Neural progenitor cell (in vitro differentiated cells): ENCODE measurements around the gene HNRNPH2. TPM values are rescaled to one million over a fixed set of nuclear protein-coding genes. Genes with fewer than 3 reads are reported as not detected.

Source experiments
- DNase-seq: peaks from one replicate; pipeline ENCODE4 v3.0.0-alpha.2; 2016; ENCODE audit warnings: low spot score
- H2AFZ ChIP-seq: fragments of 200-600 bp; sonication (generic); replicated peaks from 2 replicates; pipeline ENCODE4 v1.6.1; 2016; ENCODE audit warnings: antibody characterized with exemption
- H3F3A ChIP-seq: fragments of 200-600 bp; sonication (generic); 2 replicates; pipeline ENCODE4 v1.6.1; 2016; ENCODE audit warnings: antibody characterized with exemption, low read depth
- H3K27ac ChIP-seq: fragments of 200-600 bp; sonication (generic); 2 replicates; pipeline ENCODE4 v1.5.1; 2016; ENCODE audit warnings: mild to moderate bottlenecking
- H3K27me3 ChIP-seq: fragments of 200-600 bp; sonication (generic); 2 replicates; pipeline ENCODE4 v1.6.1; 2016; ENCODE audit warnings: mild to moderate bottlenecking, moderate library complexity
- H3K36me3 ChIP-seq: fragments of 200-600 bp; sonication (generic); 2 replicates; pipeline ENCODE4 v1.5.1; 2016
- H3K4me1 ChIP-seq: fragments of 200-600 bp; sonication (generic); 2 replicates; pipeline ENCODE4 v1.6.1; 2016; ENCODE audit warnings: mixed run types
- H3K4me2 ChIP-seq: fragments of 200-600 bp; sonication (generic); 2 replicates; pipeline ENCODE4 v1.6.1; 2016
- H3K4me3 ChIP-seq: fragments of 200-600 bp; sonication (generic); 2 replicates; pipeline ENCODE4 v1.5.1; 2016
- H3K79me2 ChIP-seq: fragments of 200-600 bp; sonication (generic); 2 replicates; pipeline ENCODE4 v1.6.1; 2016; ENCODE audit warnings: low read depth
- H3K9ac ChIP-seq: fragments of 200-600 bp; sonication (generic); 2 replicates; pipeline ENCODE4 v1.6.1; 2016
- H3K9me3 ChIP-seq: fragments of 200-600 bp; sonication (generic); 2 replicates; pipeline ENCODE4 v1.5.1; 2016; ENCODE audit warnings: low read depth
- H4K20me1 ChIP-seq: fragments of 200-600 bp; sonication (generic); 2 replicates; pipeline ENCODE4 v1.6.1; 2016; ENCODE audit warnings: low read depth
- H3K27ac Mint-ChIP-seq: 3 replicates; pipeline ENCODE4 v1.8.0; 2021; ENCODE audit warnings: mixed read lengths
- H3K27me3 Mint-ChIP-seq: 2 replicates; pipeline ENCODE4 v1.8.0; 2022; ENCODE audit warnings: low read depth, mild to moderate bottlenecking, inconsistent platforms, moderate library complexity, mixed read lengths; ENCODE audit not compliant: insufficient read depth
- H3K36me3 Mint-ChIP-seq: 3 replicates; pipeline ENCODE4 v1.8.0; 2021; ENCODE audit warnings: mixed read lengths
- H3K4me1 Mint-ChIP-seq: 3 replicates; pipeline ENCODE4 v1.8.0; 2021; ENCODE audit warnings: mixed read lengths
- H3K4me3 Mint-ChIP-seq: 3 replicates; pipeline ENCODE4 v1.8.0; 2021; ENCODE audit warnings: mild to moderate bottlenecking, moderate library complexity, mixed read lengths
- H3K9me3 Mint-ChIP-seq: 3 replicates; pipeline ENCODE4 v1.8.0; 2020; ENCODE audit warnings: mixed read lengths
- EZH2 ChIP-seq: fragments of 200-600 bp; sonication (generic); IDR thresholded peaks from 2 replicates; pipeline ENCODE4 v1.6.1; 2017; ENCODE audit warnings: antibody characterized with exemption, mild to moderate bottlenecking, moderate library complexity
- EZH2phosphoT487 ChIP-seq: fragments of 200-600 bp; sonication (generic); IDR thresholded peaks from 2 replicates; pipeline ENCODE4 v1.6.1; 2017; ENCODE audit warnings: antibody characterized with exemption
- total RNA-seq: library from RNA; depleted of rRNA; stranded (reverse); fragments of >200 nt; gene quantifications from 2 replicates; pipeline ENCODE4 v1.2.3, GENCODE V29; 2015; ENCODE audit warnings: low replicate concordance
- TF ChIP-seq, protein P1 (sequence below): fragments of 200-600 bp; sonication (generic); IDR thresholded peaks from 2 replicates; pipeline ENCODE4 v1.5.1; 2017; ENCODE audit warnings: antibody characterized with exemption, mild to moderate bottlenecking

HNRNPH2 gene
- total RNA-seq, 1 donor from 2014 or later = 93.3 TPM

DNA sequence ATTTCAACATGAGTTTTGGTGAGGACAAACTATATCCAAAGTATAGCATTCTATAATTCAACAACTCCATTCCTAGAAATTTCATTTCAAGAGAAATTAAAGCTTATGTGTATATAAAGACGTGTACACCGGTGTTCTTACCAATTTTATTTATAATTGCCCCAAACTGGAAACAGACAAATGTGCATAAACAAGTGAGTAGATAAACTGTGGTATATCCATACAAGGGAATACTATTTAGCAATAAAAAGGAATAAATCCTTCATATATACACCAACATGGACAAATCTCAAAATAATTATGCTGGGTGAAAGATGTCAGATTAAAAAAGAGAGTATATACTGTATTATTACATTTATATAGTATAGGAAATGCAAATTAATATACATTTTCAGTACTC, 19.9 kb downstream of the HNRNPH2 start:
- Mint-ChIP-seq H3K4me3 (no peak overlapping the region), H3K27me3 (no peaks in the 10 kb centered on the region), H3K27ac (no peak overlapping the region), H3K4me1 (no peaks in the 10 kb centered on the region), H3K9me3 (peaks cover 29% of the 10 kb centered on the region), H3K36me3 (peaks cover 26% of the 10 kb centered on the region)
- TF ChIP-seq EZH2 (no peak), EZH2phosphoT487 (no peak)
- TF ChIP-seq, protein P1, sequence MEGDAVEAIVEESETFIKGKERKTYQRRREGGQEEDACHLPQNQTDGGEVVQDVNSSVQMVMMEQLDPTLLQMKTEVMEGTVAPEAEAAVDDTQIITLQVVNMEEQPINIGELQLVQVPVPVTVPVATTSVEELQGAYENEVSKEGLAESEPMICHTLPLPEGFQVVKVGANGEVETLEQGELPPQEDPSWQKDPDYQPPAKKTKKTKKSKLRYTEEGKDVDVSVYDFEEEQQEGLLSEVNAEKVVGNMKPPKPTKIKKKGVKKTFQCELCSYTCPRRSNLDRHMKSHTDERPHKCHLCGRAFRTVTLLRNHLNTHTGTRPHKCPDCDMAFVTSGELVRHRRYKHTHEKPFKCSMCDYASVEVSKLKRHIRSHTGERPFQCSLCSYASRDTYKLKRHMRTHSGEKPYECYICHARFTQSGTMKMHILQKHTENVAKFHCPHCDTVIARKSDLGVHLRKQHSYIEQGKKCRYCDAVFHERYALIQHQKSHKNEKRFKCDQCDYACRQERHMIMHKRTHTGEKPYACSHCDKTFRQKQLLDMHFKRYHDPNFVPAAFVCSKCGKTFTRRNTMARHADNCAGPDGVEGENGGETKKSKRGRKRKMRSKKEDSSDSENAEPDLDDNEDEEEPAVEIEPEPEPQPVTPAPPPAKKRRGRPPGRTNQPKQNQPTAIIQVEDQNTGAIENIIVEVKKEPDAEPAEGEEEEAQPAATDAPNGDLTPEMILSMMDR = no peak
- no peaks in the 10 kb centered on the region for H3K79me2 ChIP-seq
- no peaks in the 10 kb centered on the region for H4K20me1 ChIP-seq
- H3K9ac ChIP-seq = no peak overlapping the region
- peaks cover 6% of the 10 kb centered on the region for H3K9me3 ChIP-seq
- H3K27me3 ChIP-seq = no peaks in the 10 kb centered on the region
- no peak overlapping the region for H3K4me2 ChIP-seq
- H2AFZ ChIP-seq = no peak overlapping the region
- H3F3A ChIP-seq = peaks cover 11% of the 10 kb centered on the region
- H3K36me3 ChIP-seq = peaks cover 10% of the 10 kb centered on the region
- H3K4me1 ChIP-seq = no peaks in the 10 kb centered on the region
- H3K27ac ChIP-seq = no peak overlapping the region
- no peak for DNase-seq
- H3K4me3 ChIP-seq = no peak overlapping the region

DNA sequence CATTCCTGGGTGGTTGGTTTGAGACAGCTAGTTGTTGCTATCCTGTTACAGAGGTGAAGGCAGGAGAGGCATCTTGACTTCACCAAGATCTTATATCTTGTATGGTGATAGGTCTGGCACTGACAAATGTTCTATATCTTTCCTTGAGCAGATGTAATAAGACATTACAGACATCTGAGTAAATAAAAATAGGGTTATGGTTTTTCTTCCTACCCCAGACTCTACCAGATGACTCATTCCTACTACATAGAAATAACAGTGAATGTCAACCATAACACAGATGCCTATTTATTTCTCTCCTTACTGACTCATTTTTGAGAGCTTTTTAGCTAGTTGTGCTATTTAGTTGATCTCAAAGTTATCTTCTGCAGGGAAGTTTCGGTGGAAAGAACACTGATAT, 21.9 kb downstream of the HNRNPH2 start:
- no peak overlapping the region for H2AFZ ChIP-seq
- H3K36me3 Mint-ChIP-seq = peaks cover 27% of the 10 kb centered on the region
- no peak overlapping the region for H3K4me3 ChIP-seq
- H3K9ac ChIP-seq = no peak overlapping the region
- TF ChIP-seq, protein P1 = no peak
- TF ChIP-seq EZH2phosphoT487 (no peak), EZH2 (no peak)
- peaks cover 18% of the 10 kb centered on the region for H3F3A ChIP-seq
- peaks cover 11% of the 10 kb centered on the region for H3K9me3 ChIP-seq
- H3K27ac Mint-ChIP-seq = no peak overlapping the region
- no peaks in the 10 kb centered on the region for H3K27me3 ChIP-seq
- no peak overlapping the region for H3K4me2 ChIP-seq
- H3K27me3 Mint-ChIP-seq = no peaks in the 10 kb centered on the region
- H3K79me2 ChIP-seq = no peaks in the 10 kb centered on the region
- H3K4me3 Mint-ChIP-seq = no peak overlapping the region
- no peak for DNase-seq
- H3K4me1 ChIP-seq = no peaks in the 10 kb centered on the region
- H3K4me1 Mint-ChIP-seq = no peaks in the 10 kb centered on the region
- no peaks in the 10 kb centered on the region for H4K20me1 ChIP-seq
- H3K36me3 ChIP-seq = peaks cover 10% of the 10 kb centered on the region
- H3K9me3 Mint-ChIP-seq = peaks cover 29% of the 10 kb centered on the region
- H3K27ac ChIP-seq = no peak overlapping the region

DNA sequence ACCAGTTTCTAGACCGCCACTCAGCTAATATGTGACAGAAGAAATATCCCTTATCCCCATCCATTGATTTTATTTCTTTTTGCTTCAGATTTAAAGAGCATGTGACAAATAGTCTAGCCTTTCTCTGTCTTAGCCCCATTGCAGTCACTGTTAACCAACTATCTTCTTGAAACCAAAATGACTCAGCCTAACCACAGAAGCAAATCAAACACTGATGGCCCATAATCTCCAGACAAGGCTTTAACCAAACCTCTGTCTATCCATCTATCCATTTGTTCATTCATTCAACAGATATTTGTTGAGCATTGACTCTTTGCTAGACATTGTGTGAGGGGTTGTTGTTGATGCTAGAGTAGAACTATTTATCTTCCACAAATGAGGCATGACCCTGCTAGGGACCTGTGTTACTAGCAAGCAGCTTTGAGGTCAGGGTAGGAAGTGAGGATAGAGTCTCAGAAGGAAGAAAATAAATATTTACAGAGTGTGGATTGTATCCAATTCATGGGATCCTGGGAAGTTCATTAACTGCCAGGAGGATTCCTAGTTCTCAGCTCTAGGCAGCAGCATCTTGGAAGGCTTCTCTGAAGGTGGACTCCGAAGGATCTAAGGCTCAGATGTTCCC, 22.5 kb downstream of the HNRNPH2 start:
- TF ChIP-seq EZH2phosphoT487 (no peak), EZH2 (no peak)
- TF ChIP-seq, protein P1 = no peak

More for the DNA sequence above, 22.5 kb downstream of the HNRNPH2 start:
- Mint-ChIP-seq H3K27ac (no peak overlapping the region), H3K4me1 (no peaks in the 10 kb centered on the region), H3K4me3 (no peak overlapping the region), H3K27me3 (no peaks in the 10 kb centered on the region), H3K36me3 (peaks cover 25% of the 10 kb centered on the region), H3K9me3 (peaks cover 27% of the 10 kb centered on the region)
- Histone ChIP-seq H2AFZ (no peak overlapping the region), H3K4me1 (no peaks in the 10 kb centered on the region), H3F3A (peaks cover 18% of the 10 kb centered on the region), H3K9ac (no peak overlapping the region), H3K36me3 (peaks cover 10% of the 10 kb centered on the region), H3K27me3 (no peaks in the 10 kb centered on the region), H3K9me3 (peaks cover 11% of the 10 kb centered on the region), H3K27ac (no peak overlapping the region), H3K79me2 (no peaks in the 10 kb centered on the region), H4K20me1 (no peaks in the 10 kb centered on the region), H3K4me3 (no peak overlapping the region), H3K4me2 (no peak overlapping the region)
- no peak for DNase-seq
